Measurements from ENCODE around the gene GBP6.
"Not testable (repeated sequence)": the region's sequence is repeated elsewhere in the genome, so short reads cannot be mapped to it uniquely, and the experiment has no call there.

Gene GBP6

GRCh38 chr1:89369331-89369730 is 5.5 kb downstream of the GBP6 start:
- DNase-seq (ENCODE audit: low spot score): no peak

- DNase-seq (ENCODE audit: low spot score): not testable (repeated sequence)
Measured at GRCh38 chr1:89373810-89374209, 10.0 kb downstream of the GBP6 start.

GRCh38 chr1:89378001-89378400 is 14.1 kb downstream of the GBP6 start:
- DNase-seq (ENCODE audit: low spot score): no peak

GRCh38 chr1:89381618-89382017 is 17.8 kb downstream of the GBP6 start:
- DNase-seq (ENCODE audit: low spot score): no peak

- DNase-seq (ENCODE audit: low spot score): no peak
Measured at GRCh38 chr1:89382479-89382878, 18.6 kb downstream of the GBP6 start.

GRCh38 chr1:89383185-89383584 is 19.3 kb downstream of the GBP6 start:
- no peak for DNase-seq (ENCODE audit: low spot score)

- DNase-seq (ENCODE audit: low spot score): no peak
Measured at GRCh38 chr1:89390707-89391106, 26.8 kb downstream of the GBP6 start.

- no peak for DNase-seq (ENCODE audit: low spot score)
Measured at GRCh38 chr1:89391686-89392085, 27.8 kb downstream of the GBP6 start.

- DNase-seq (ENCODE audit: low spot score): no peak
Measured at GRCh38 chr1:89394851-89395250, 31.0 kb downstream of the GBP6 start.

GRCh38 chr1:89396902-89397301 is 33.0 kb downstream of the GBP6 start:
- no peak for DNase-seq (ENCODE audit: low spot score)

- DNase-seq (ENCODE audit: low spot score): no peak
Measured at GRCh38 chr1:89405275-89405929, 41.5 kb downstream of the GBP6 start.

- DNase-seq (ENCODE audit: low spot score): no peak
Measured at GRCh38 chr1:89407360-89407759, 43.5 kb downstream of the GBP6 start.

GRCh38 chr1:89407768-89408167 is 43.9 kb downstream of the GBP6 start:
- DNase-seq (ENCODE audit: low spot score): not testable (repeated sequence)

GRCh38 chr1:89425056-89425455 is 61.2 kb downstream of the GBP6 start:
- no peak for DNase-seq (ENCODE audit: low spot score)

- DNase-seq (ENCODE audit: low spot score): no peak
Measured at GRCh38 chr1:89429062-89429461, 65.2 kb downstream of the GBP6 start.

- not testable (repeated sequence) for DNase-seq (ENCODE audit: low spot score)
Measured at GRCh38 chr1:89429681-89430080, 65.8 kb downstream of the GBP6 start.

GRCh38 chr1:89433421-89433820 is 69.6 kb downstream of the GBP6 start:
- no peak for DNase-seq (ENCODE audit: low spot score)

GRCh38 chr1:89434058-89434780 is 70.4 kb downstream of the GBP6 start:
- not testable (repeated sequence) for DNase-seq (ENCODE audit: low spot score)
